Hepatocyte (in vitro differentiated cells): ENCODE data around the gene C2CD4A. TPM values are rescaled to one million over a fixed set of nuclear protein-coding genes. Genes with fewer than 3 reads are reported as not detected.

Experiments used
- DNase-seq: peaks from one replicate; pipeline ENCODE4 v3.0.0-alpha.2; 2016; ENCODE audit warnings: low spot score
- H2AFZ ChIP-seq: fragments of 200-600 bp; sonication (generic); 2 replicates; pipeline ENCODE4 v1.6.0; 2016; ENCODE audit warnings: antibody characterized with exemption, mild to moderate bottlenecking
- H3K27ac ChIP-seq: fragments of 200-600 bp; sonication (generic); 2 replicates; pipeline ENCODE4 v1.5.1; 2016; ENCODE audit warnings: mild to moderate bottlenecking
- H3K27me3 ChIP-seq: fragments of 200-600 bp; sonication (generic); 2 replicates; pipeline ENCODE4 v1.6.1; 2016
- H3K36me3 ChIP-seq: fragments of 200-600 bp; sonication (generic); replicated peaks from 2 replicates; pipeline ENCODE4 v1.5.1; 2016; ENCODE audit warnings: low read depth; ENCODE audit not compliant: insufficient read depth
- H3K4me1 ChIP-seq: fragments of 200-600 bp; sonication (generic); 2 replicates; pipeline ENCODE4 v1.5.1; 2016; ENCODE audit warnings: mild to moderate bottlenecking, moderate library complexity; ENCODE audit not compliant: insufficient read depth
- H3K4me2 ChIP-seq: fragments of 200-600 bp; sonication (generic); 2 replicates; pipeline ENCODE4 v1.6.0; 2016
- H3K4me3 ChIP-seq: fragments of 200-600 bp; sonication (generic); 2 replicates; pipeline ENCODE4 v1.5.1; 2016; ENCODE audit warnings: mild to moderate bottlenecking
- H3K79me2 ChIP-seq: fragments of 200-600 bp; sonication (generic); 2 replicates; pipeline ENCODE4 v1.6.0; 2017; ENCODE audit warnings: mild to moderate bottlenecking
- H3K9me2 ChIP-seq: fragments of 200-600 bp; sonication (generic); replicated peaks from 2 replicates; pipeline ENCODE4 v1.6.0; 2017; ENCODE audit warnings: mild to moderate bottlenecking; ENCODE audit not compliant: insufficient read depth
- H3K9me3 ChIP-seq: fragments of 200-600 bp; sonication (generic); 2 replicates; pipeline ENCODE4 v1.5.1; 2016; ENCODE audit warnings: low read depth, mild to moderate bottlenecking
- H4K20me1 ChIP-seq: fragments of 200-600 bp; sonication (generic); 2 replicates; pipeline ENCODE4 v1.6.0; 2016; ENCODE audit warnings: mild to moderate bottlenecking; ENCODE audit not compliant: insufficient read depth, poor library complexity, severe bottlenecking
- EZH2 ChIP-seq: fragments of 200-600 bp; sonication (generic); IDR thresholded peaks from 2 replicates; pipeline ENCODE4 v1.6.1; 2016; ENCODE audit warnings: antibody characterized with exemption, mild to moderate bottlenecking, borderline replicate concordance
- EZH2phosphoT487 ChIP-seq: fragments of 200-600 bp; sonication (generic); IDR thresholded peaks from one replicate; pipeline ENCODE4 v1.6.1; 2018; ENCODE audit warnings: antibody characterized with exemption, mild to moderate bottlenecking, low read depth, moderate library complexity; ENCODE audit not compliant: unreplicated experiment, severe bottlenecking
- WGBS: methylation state at CpG from one replicate; pipeline ENCODE4 v1.1.6; 2016; ENCODE audit warnings: low lambda C conversion rate; ENCODE audit errors: missing lambda C conversion rate; 5-methylcytosine and 5-hydroxymethylcytosine counted together
- polyA plus RNA-seq: library from polyadenylated mRNA; unstranded; fragments of >200 nt; fragmentation: Nextera tagmentation; extraction: Ambion mirVana; gene quantifications from 2 replicates; pipeline ENCODE4 v1.2.1, GENCODE V29; 2016
- total RNA-seq: library from RNA; depleted of rRNA; stranded (reverse); fragments of >200 nt; gene quantifications from 2 replicates; pipeline ENCODE4 v1.2.3, GENCODE V29; 2014
- TF ChIP-seq, protein P1 (sequence below): fragments of 200-600 bp; sonication (generic); IDR thresholded peaks from 2 replicates; pipeline ENCODE4 v1.5.1; 2016; ENCODE audit warnings: antibody characterized with exemption, mild to moderate bottlenecking; ENCODE audit not compliant: poor library complexity

Gene C2CD4A
- total and polyA plus RNA-seq, 2 experiments from 2014 or later = 0.13 to 0.60 TPM

DNA sequence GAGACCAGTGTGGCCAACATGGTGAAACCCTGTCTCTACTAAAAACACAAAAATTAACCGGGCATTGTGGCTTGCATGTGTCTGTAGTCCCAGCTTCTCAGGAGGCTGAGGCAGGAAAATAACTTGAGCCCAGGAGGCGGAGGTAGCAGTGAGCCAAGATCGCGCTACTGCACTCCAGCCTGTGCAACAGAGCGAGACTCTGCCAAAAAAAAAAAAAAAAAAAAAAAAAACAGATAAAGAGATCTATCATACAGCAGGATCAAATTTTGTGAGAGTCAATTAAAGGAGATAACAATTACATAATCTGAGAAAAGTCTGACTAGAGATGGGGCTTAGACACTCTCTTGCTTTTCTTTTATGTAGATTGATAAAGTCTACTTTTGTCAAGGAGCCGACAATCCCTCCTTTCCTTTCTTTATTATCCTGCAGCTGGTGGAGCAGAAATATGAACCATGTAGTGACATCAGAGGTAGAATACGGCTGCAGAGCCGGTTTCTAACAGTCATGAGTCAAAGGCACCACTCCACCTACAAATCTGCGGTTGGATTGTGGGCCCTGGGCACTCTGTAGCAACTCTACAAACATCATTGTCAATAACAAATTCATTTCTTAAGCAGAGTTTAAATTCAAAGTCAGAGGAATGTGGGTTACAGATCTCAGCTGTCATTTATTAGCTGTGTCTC lies 9.0 kb downstream of the C2CD4A start:
- no peaks in the 10 kb centered on the region for H3K27me3 ChIP-seq
- TF ChIP-seq EZH2phosphoT487 (no peak), EZH2 (no peak)
- TF ChIP-seq, protein P1, sequence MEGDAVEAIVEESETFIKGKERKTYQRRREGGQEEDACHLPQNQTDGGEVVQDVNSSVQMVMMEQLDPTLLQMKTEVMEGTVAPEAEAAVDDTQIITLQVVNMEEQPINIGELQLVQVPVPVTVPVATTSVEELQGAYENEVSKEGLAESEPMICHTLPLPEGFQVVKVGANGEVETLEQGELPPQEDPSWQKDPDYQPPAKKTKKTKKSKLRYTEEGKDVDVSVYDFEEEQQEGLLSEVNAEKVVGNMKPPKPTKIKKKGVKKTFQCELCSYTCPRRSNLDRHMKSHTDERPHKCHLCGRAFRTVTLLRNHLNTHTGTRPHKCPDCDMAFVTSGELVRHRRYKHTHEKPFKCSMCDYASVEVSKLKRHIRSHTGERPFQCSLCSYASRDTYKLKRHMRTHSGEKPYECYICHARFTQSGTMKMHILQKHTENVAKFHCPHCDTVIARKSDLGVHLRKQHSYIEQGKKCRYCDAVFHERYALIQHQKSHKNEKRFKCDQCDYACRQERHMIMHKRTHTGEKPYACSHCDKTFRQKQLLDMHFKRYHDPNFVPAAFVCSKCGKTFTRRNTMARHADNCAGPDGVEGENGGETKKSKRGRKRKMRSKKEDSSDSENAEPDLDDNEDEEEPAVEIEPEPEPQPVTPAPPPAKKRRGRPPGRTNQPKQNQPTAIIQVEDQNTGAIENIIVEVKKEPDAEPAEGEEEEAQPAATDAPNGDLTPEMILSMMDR = no peak
- DNase-seq = peak; percentile 30
- H3K27ac ChIP-seq = no peak overlapping the region
- no peaks in the 10 kb centered on the region for H3K9me2 ChIP-seq
- H3K9me3 ChIP-seq = no peaks in the 10 kb centered on the region
- WGBS = 84% methylated on average over 9 of the region's 9 CpGs
- H3K4me3 ChIP-seq = no peak overlapping the region
- H4K20me1 ChIP-seq = no peaks in the 10 kb centered on the region
- no peaks in the 10 kb centered on the region for H3K79me2 ChIP-seq
- H3K36me3 ChIP-seq = no peaks in the 10 kb centered on the region
- H3K4me1 ChIP-seq = no peaks in the 10 kb centered on the region
- H3K4me2 ChIP-seq = no peak overlapping the region
- no peak overlapping the region for H2AFZ ChIP-seq

DNA sequence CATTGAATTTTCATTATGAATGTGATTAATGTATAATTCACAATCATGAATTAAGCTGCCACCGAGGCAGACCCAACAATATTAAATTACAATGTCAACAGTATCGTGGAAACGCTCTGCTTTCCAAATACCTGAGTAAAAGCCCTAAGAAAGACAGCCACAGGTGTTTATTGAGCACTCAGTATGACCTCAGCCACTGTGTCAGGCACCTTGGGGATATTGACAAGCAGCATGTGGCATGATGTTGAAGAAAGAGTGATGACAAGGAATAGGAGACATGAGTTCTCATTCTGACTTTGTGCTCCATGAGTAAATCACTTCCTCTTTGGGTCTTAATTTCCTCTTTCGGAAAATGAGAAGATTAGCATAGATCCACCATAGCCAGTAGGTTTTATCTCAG lies 12.8 kb downstream of the C2CD4A start:
- no peaks in the 10 kb centered on the region for H3K79me2 ChIP-seq
- H4K20me1 ChIP-seq = no peaks in the 10 kb centered on the region
- H3K27me3 ChIP-seq = no peaks in the 10 kb centered on the region
- H3K4me2 ChIP-seq = no peak overlapping the region
- H3K27ac ChIP-seq = no peak overlapping the region
- H3K36me3 ChIP-seq = no peaks in the 10 kb centered on the region
- WGBS = 89% methylated on average over 4 of the region's 4 CpGs
- DNase-seq = no peak
- H3K4me1 ChIP-seq = no peaks in the 10 kb centered on the region
- H3K9me3 ChIP-seq = no peaks in the 10 kb centered on the region
- TF ChIP-seq EZH2 (no peak), EZH2phosphoT487 (no peak)
- TF ChIP-seq, protein P1 = no peak
- no peak overlapping the region for H3K4me3 ChIP-seq
- no peak overlapping the region for H2AFZ ChIP-seq
- H3K9me2 ChIP-seq = no peaks in the 10 kb centered on the region

DNA sequence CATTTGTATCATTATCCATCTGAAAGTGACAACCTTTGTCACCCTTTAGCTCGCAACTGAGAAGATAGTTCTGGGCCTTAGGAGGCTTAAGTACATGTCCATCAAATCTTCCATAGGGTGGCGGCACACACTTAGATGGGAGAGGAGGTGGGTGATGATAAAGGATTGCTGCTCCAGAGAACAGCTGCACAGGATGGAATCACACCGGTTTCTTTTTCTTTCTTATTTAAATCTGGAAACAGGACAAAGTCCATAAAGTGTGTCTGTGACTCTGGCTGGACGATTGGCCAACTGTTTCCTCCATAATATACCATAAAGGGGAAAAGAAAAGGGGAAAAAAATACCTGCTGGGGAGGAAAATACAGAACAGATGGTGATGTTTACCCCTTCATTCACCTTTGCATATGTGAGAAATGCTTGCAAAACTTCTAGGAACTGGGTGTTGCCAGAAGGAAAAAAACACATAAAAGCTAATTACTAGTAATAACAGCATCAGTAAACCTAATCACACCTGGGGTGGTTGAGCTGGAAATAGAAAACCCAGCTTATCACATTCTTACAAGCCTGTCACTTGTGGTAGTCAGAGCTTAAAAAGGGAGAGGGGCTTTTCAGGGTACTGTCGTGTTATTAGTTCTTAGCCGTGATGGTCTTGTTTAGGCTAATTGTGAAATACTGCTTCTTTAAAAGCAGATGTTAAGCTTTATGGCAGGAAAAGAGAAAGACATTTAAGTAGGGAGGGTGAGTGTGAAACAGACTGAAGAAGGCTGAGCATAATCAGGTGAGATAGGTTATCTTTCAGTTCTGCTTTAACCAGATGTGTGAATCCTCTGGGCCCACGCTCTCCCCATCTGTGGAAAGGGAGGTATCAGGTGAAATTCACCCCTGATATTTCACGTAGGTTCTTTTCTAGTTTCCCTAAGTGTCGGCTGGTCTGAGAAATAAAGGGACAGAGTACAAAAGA lies 16.7 kb downstream of the C2CD4A start:
- Histone ChIP-seq H3K27ac (peak overlapping the region; percentile 54), H3K36me3 (no peaks in the 10 kb centered on the region), H4K20me1 (no peaks in the 10 kb centered on the region), H3K27me3 (no peaks in the 10 kb centered on the region), H3K9me2 (no peaks in the 10 kb centered on the region), H3K4me3 (no peak overlapping the region), H3K4me1 (no peaks in the 10 kb centered on the region), H3K4me2 (peak overlapping the region; percentile 10), H2AFZ (no peak overlapping the region), H3K9me3 (no peaks in the 10 kb centered on the region), H3K79me2 (no peaks in the 10 kb centered on the region)
- WGBS = 75% methylated on average over 9 of the region's 9 CpGs
- DNase-seq = peak; percentile 20
- TF ChIP-seq EZH2 = no peak
- no peak for TF ChIP-seq EZH2phosphoT487
- TF ChIP-seq, protein P1 = no peak
